Right cardiac atrium (tissue), 5 donors: ENCODE data around the gene RNF5. TPM values are rescaled to one million over a fixed set of nuclear protein-coding genes. Genes with fewer than 3 reads are reported as not detected.

Experiments
- ATAC-seq, 2 donors: fragments of 200-7000 bp; cut with Tn5 transposase; one replicate each; pipeline versions ENCODE4 v1.8.0 to v1.9.1; 2020; ENCODE audit warnings: moderate library complexity in 2 of 2, mild to moderate bottlenecking in 1 of 2
- DNase-seq, 3 donors: peaks; one replicate each; pipeline ENCODE4 v3.0.0-alpha.2; 2020
- H3K27ac ChIP-seq: one replicate; pipeline ENCODE4 v1.5.1; 2013; ENCODE audit warnings: mild to moderate bottlenecking, low read length, control low read depth, moderate library complexity
- H3K27me3 ChIP-seq: one replicate; pipeline ENCODE4 v1.6.1; 2013; ENCODE audit not compliant: control insufficient read depth, insufficient read depth
- H3K4me1 ChIP-seq: one replicate; pipeline ENCODE4 v1.6.1; 2013; ENCODE audit warnings: low read length; ENCODE audit not compliant: control insufficient read depth, insufficient read depth
- H3K4me3 ChIP-seq: one replicate; pipeline ENCODE4 v1.5.1; 2013; ENCODE audit warnings: low read length, control low read depth
- H3K9me3 ChIP-seq: one replicate; pipeline ENCODE4 v1.6.1; 2013; ENCODE audit warnings: low read length; ENCODE audit not compliant: control insufficient read depth
- WGBS: extraction: QIAGEN DNeasy Blood & Tissue Kit; methylation state at CpG from one replicate; pipeline ENCODE4 v1.1.7; 2013; 5-methylcytosine and 5-hydroxymethylcytosine counted together
- intact Hi-C, 4 donors: fragments of 100-400 bp; cut with DNase I; formaldehyde crosslinking; loops; one replicate each; pipeline versions ENCODE4 v1.11.0 to v1.14.0; 2022 to 2023
- polyA plus RNA-seq: library from polyadenylated mRNA; stranded (reverse); fragments of 200-250 nt; gene quantifications from one replicate; pipeline ENCODE4 v1.2.3, GENCODE V29; 2013
- total RNA-seq, 4 donors: library from RNA; stranded (reverse); fragmentation: NEBNext Ultra II Directional; extraction: Animal tissue kit (Norgen Biotek cat#: 25700); gene quantifications; one replicate each; pipeline ENCODE4 v1.2.1, GENCODE V29; 2021
- donor health status: healthy with polysubstance abuse.
- donor health status: DM: no; HTN: yes; CAD: no.
- donor health status: DM: no; HTN: no; CAD: no.
- donor health status: DM: no; HTN: yes; CAD: no; lungs with severe emphysema.
- donor health status: DM: yes; HTN: yes; CAD: no.

The RNF5 gene
- total and polyA plus RNA-seq, 5 donors: 73.2 to 118 (median 78.3) TPM

DNA sequence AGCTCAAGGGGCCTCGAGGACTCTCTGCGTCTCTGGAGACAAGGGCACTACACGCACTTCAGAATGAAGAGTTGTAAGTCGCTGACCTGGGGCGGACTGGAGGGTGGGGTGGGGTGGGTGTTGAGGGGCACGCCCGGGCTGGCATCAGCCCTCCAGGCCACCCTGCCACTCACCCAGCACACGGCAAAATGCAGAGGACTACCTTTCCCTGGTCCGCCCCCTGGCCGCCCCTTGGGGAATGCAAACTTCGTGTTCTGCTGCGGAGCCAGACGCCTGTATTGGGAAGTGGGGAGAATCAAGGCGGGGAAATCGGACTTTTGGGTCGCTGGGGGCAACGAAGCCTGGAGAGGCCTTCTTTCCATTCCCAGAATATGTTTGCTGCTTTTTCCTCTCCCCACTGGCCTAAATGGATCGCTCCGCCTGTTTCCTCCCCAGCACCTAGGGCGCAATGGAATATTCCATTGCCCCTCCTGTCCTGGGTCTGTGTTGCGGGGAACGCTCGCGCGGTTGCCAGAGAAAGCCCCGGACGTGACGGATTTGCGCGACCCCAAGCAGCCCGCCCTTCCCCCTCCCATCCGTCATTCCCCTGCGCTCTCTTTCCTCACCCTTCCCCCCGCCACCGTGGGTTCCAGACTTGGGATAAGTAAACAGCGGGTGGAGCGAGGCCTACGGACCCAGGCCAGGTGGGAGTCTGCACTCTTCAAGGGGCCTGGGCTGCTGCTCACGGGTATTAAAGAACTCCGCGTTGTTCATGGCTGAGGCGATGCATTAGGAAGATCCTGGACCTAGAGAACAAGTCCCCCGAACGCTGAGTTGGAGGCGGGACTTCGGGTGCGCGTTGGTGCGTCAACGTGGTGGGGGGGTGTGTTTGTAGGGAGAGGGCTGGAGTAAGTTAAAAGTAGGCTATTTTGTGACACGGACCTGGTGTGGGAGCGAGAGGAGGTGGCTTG lies 24.4 kb upstream of the RNF5 start, which contains the start of gene PPT2:
PPT2 (plus strand) TSS at position 578 of the 950 bp plus-strand sequence. CDS start 454 bp downstream, outside the sequence.
- DNase-seq: peak; percentile 95 to 97 (median 97)
- peak within 1 kb of the TSS; percentile 70 for H3K27ac ChIP-seq
- 1% methylated on average over 52 of the region's 52 CpGs for WGBS
- peaks cover 5% of the 10 kb centered on the region for H3K4me1 ChIP-seq
- H3K9me3 ChIP-seq: no peaks in the 10 kb centered on the region
- H3K27me3 ChIP-seq: no peaks in the 10 kb centered on the region
- ATAC-seq: peak; percentile 89 to 91
- H3K4me3 ChIP-seq: peak within 1 kb of the TSS; percentile 60
- intact Hi-C loops: no loop called here

DNA sequence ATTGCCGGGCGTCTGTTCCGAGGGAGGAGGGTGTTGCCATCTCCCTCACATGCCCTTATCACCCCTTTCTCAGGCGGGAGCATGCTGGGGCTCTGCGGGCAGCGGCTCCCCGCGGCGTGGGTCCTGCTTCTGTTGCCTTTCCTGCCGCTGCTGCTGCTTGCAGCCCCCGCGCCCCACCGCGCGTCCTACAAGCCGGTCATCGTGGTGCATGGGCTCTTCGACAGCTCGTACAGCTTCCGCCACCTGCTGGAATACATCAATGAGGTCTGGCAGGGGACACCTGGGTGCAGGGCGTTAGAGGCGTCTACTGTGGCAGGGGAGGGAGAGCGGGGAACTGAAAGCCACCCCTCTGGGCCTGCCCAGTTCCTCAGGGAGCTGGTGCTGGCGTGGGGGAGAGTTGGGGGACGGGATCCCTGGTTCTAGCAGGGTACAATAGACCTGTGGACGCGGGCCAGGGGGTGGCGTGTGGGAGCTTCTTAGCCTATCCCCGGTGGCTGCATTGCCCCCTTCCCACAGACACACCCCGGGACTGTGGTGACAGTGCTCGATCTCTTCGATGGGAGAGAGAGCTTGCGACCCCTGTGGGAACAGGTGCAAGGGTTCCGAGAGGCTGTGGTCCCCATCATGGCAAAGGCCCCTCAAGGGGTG lies 23.6 kb upstream of the RNF5 start:
- Histone ChIP-seq H3K27ac (peak overlapping the region; percentile 70), H3K4me1 (peaks cover 5% of the 10 kb centered on the region), H3K27me3 (no peaks in the 10 kb centered on the region), H3K4me3 (peak overlapping the region; percentile 60), H3K9me3 (no peaks in the 10 kb centered on the region)
- 5% methylated on average over 34 of the region's 34 CpGs for WGBS
- ATAC-seq (peak; percentile 52 to 60), DNase-seq (peak; percentile 48 to 82 (median 81))
- intact Hi-C loops: no loop called here

DNA sequence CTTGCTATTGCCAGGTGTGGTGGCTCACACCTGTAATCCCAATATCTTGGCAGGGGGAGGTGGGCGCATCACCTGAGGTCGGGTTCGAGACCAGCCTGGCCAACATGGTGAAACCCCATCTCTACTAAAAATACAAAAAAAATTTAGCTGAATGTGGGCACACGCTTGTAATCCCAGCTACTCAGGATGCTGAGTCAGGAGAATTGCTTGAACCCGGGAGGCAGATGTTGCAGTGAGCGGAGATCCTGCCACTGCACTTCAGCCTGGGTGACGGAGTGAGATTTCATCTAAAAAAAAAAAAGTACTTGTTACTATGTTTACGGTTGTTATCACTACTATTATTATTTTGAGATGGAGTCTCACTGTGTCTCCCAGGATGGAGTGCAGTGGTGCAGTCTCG lies 21.3 kb upstream of the RNF5 start:
- H3K27me3 ChIP-seq: no peaks in the 10 kb centered on the region
- no peak overlapping the region for H3K27ac ChIP-seq
- H3K9me3 ChIP-seq: no peaks in the 10 kb centered on the region
- ATAC-seq: no peak
- WGBS: 89% methylated on average over 9 of the region's 9 CpGs
- intact Hi-C loops: no loop called here
- DNase-seq: no peak
- H3K4me3 ChIP-seq: no peak overlapping the region
- peaks cover 5% of the 10 kb centered on the region for H3K4me1 ChIP-seq

DNA sequence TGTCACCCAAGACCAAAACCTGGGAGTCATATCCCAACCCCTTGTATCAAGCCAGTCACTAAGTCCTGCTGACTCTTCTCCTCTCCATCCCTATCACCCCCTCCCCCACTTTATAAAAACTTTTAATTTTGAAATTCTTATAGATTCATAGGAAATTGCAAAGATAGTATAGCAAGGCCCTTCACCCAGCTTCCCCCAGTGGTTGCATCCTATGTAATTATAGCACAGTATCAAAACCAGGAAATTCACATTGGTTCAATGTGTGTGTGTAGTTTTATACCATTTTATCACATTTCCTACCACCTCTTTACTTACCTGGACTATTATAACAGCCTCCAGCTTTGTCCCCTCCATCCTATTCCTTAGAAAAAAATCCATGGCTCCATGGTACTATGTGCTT lies 20.2 kb upstream of the RNF5 start:
- ATAC-seq (no peak), DNase-seq (no peak)
- H3K27me3 ChIP-seq: no peaks in the 10 kb centered on the region
- intact Hi-C loops: no loop called here
- H3K4me3 ChIP-seq: no peak overlapping the region
- no peak overlapping the region for H3K27ac ChIP-seq
- peaks cover 5% of the 10 kb centered on the region for H3K4me1 ChIP-seq
- H3K9me3 ChIP-seq: no peaks in the 10 kb centered on the region

DNA sequence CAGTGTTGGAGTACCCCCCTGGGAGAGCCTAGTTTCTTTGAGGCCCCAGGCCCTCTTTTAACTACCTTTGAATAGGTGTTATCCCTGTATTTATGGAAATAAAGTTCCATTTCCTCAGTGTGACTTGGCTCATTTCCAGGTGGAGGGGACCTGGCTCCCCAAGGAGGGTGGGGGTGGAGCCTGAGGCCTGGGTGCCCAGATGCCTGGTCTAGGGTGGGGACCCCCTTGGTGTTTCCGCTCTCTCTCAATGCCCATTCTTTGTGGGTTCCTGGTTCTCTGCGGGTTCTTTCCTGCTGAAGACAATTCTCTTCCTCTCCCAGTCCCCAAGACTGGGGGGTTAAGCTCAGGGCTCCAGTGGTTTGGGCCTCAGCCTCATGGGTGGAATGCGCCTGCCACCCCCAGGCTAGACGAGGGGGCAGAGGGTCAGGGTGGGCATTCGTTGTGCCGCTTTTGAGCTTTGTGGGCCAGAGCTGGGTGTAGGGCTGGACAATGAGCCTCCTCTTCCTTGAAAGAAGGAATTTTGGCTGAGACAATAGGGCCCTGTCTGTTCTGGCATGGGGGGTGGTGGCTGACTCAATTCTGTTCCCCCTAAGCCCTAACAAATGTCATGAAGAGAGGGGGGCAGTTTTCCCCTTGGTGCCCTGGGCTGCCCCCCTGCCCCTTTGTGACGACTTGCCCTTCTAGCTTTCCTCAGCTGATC lies 14.5 kb upstream of the RNF5 start:
- Histone ChIP-seq H3K4me3 (no peak overlapping the region), H3K9me3 (no peaks in the 10 kb centered on the region), H3K4me1 (no peaks in the 10 kb centered on the region), H3K27ac (no peak overlapping the region), H3K27me3 (no peaks in the 10 kb centered on the region)
- ATAC-seq (peak; percentile 25 to 47), DNase-seq (peak in 1 of 3 donors; percentile 66)
- intact Hi-C loops: no loop called here
- WGBS: 81% methylated on average over 7 of the region's 7 CpGs

DNA sequence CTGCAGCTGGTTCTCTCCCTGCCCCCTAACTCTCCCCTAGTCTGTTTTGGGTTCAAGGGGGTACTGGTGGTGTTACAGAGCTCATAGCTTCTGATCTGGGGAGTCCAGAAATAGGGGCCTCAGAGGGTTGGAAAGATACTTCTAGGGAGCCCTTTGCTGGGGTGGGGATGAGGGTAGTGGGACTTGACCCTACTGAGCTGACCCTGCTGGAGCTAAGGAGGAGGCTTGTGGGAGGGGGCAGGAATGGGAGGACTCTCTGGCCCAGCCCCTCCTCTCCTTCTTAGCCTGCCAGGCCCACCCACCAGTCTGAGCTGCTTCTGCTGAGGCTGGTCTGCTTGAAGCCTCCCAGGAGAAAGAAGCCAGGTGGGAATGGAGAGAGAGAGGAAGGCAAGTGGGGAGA lies 13.9 kb upstream of the RNF5 start, which contains the start of gene EGFL8:
EGFL8 (plus strand) TSS at position 301 of the 400 bp plus-strand sequence. CDS start 1,571 bp downstream, outside the sequence.
- intact Hi-C loops: no loop called here
- H3K4me3 ChIP-seq: no peak within 1 kb of the TSS
- no peaks in the 10 kb centered on the region for H3K4me1 ChIP-seq
- no peak within 1 kb of the TSS for H3K27ac ChIP-seq
- no peak for ATAC-seq
- no peak for DNase-seq
- no peaks in the 10 kb centered on the region for H3K9me3 ChIP-seq
- H3K27me3 ChIP-seq: no peaks in the 10 kb centered on the region

DNA sequence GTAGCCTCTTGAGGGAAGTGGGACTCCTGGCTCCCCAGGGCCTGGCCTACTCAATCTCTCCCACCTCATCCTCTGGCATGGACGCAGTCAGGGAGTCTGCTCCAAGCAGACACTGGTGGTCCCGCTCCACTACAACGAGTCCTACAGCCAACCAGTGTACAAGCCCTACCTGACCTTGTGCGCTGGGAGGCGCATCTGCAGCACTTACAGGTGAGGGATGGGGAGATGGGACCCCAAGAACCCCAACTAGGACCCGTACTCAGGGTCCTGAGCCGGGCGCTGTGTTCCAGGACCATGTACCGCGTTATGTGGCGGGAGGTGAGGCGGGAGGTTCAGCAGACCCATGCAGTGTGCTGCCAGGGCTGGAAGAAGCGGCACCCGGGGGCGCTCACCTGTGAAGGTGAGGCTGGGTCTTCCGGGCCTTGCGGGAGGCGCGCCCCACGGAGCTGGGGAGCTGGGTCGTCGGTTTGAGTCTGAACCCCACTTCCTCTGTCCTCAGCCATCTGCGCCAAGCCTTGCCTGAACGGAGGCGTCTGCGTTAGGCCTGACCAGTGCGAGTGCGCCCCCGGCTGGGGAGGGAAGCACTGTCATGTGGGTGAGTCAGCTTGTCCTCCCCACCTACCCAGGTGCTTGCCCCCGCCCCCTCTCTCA lies 11.7 kb upstream of the RNF5 start:
- Histone ChIP-seq H3K4me3 (no peak overlapping the region), H3K9me3 (no peaks in the 10 kb centered on the region), H3K27ac (no peak overlapping the region), H3K27me3 (no peaks in the 10 kb centered on the region), H3K4me1 (no peaks in the 10 kb centered on the region)
- WGBS: 79% methylated on average over 30 of the region's 30 CpGs
- intact Hi-C loops: no loop called here
- ATAC-seq (no peak), DNase-seq (peak in 2 of 3 donors; percentile 61 to 70)

GRCh38 chr6:32167154-32167760 lies 10.9 kb upstream of the RNF5 start:
- H3K9me3 ChIP-seq: no peaks in the 10 kb centered on the region
- WGBS: 77% methylated on average over 32 of the region's 32 CpGs
- DNase-seq: peak in 2 of 3 donors; percentile 53 to 58
- no peak for ATAC-seq
- no peaks in the 10 kb centered on the region for H3K4me1 ChIP-seq
- H3K27me3 ChIP-seq: no peaks in the 10 kb centered on the region
- no peak overlapping the region for H3K27ac ChIP-seq
- intact Hi-C loops: no loop called here
- H3K4me3 ChIP-seq: no peak overlapping the region

DNA sequence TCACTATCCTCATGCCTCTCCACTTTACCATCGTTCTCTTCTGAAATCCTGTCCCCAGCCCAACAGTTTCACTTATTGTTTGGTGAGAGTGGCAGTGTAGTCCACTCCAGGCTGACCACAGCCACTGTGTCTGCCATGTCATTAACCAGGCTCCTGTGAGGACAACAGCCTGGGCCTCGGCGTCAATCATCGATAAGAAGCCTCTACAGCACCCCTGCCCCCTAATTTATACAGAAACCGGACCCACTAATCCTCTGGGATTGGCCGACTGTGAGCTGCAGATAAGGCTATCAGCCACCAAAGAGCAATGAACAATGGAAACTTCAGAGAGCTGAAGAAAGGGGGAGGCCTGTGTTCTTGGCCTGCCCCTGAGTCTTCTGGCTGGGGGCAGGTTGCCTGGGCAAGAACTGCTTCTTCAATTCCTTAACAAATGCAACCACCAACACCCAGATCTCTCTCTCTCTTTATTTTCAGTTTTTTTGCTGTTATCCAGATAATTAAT lies 10.4 kb upstream of the RNF5 start:
- DNase-seq: peak in 1 of 3 donors; percentile 15
- H3K27ac ChIP-seq: no peak overlapping the region
- no peaks in the 10 kb centered on the region for H3K9me3 ChIP-seq
- 35% methylated on average over 6 of the region's 6 CpGs for WGBS
- no peak overlapping the region for H3K4me3 ChIP-seq
- peak in 1 of 2 donors; percentile 16 for ATAC-seq
- no peaks in the 10 kb centered on the region for H3K27me3 ChIP-seq
- intact Hi-C loops: no loop called here
- H3K4me1 ChIP-seq: no peaks in the 10 kb centered on the region

DNA sequence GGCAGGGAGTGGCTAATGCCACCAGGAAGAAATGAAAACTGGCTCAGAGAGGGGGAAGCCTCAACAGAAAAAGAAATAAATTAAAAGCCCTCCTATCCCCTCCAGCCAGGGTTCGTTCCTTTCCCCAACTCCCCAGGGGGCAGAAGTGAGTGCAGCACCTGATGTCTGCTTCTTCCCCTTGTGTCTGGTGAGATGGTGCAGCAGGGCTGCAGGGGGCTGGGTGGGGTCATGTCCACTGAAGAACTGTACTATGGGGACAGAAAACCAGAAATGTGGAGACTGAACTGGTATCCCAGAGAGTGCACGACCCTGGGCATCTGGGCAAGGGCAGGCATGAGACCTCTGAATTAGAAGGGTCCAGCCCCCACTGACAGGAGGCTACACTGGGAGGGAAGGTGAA lies 9.9 kb upstream of the RNF5 start:
- H3K9me3 ChIP-seq: no peaks in the 10 kb centered on the region
- no peak overlapping the region for H3K27ac ChIP-seq
- H3K4me1 ChIP-seq: no peaks in the 10 kb centered on the region
- ATAC-seq: no peak
- H3K27me3 ChIP-seq: no peaks in the 10 kb centered on the region
- H3K4me3 ChIP-seq: no peak overlapping the region
- intact Hi-C loops: no loop called here
- DNase-seq: peak in 1 of 3 donors; percentile 10
- WGBS: 66% methylated on average over 2 of the region's 2 CpGs
